SIG-M5 treated with dmso at 0.1 percent for 504 hours (cell line): ENCODE data around the gene ACTR5.
"Not testable (repeated sequence)": the region's sequence is repeated elsewhere in the genome, so short reads cannot be mapped to it uniquely, and the experiment has no call there.

Experiments
- DNase-seq: peaks from one replicate; lab custom pipeline; 2025; ENCODE audit not compliant: unreplicated experiment; lab: John Stamatoyannopoulos, UW

Gene ACTR5

DNA sequence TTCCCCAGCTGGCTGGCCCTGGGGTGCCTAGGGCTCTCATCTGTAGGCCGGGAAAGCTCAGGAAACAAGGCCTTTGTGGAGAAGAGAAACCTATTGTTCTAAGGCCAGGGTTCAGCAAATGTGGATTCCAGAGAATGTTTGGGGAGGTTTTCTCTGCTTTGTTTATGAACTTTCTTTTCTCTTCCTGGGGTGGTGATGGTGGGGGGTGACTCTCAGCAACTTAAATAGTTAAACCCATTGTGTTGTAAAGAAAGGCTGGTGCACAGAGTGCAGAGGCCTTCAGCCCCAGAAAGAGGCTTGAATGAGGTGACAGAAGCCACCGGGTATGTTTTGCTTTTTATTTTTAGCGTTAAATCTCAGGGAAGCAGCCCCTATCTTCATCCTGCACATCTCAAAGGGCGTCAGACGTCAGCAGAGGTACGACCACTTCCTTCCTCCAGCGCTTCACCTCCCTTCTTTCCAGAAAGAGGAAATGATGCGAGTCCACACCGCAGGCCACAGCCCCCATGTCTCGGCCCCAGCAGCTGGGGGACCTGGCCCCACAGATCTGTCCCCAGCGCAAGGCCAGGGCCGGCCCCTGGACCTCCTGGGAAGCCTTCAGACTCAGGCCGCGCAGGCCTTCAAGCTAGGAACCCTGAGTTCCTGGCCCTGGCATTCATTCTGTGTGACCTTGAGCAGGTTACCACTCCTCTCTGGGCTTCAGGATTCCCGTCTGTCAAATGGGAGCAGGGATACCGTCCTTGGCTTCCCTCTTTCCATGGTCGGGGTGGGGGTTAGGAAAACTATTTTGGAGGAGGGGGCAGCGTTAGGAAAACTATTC, 56.6 kb downstream of the ACTR5 start:
- peak; percentile 77 for DNase-seq

DNA sequence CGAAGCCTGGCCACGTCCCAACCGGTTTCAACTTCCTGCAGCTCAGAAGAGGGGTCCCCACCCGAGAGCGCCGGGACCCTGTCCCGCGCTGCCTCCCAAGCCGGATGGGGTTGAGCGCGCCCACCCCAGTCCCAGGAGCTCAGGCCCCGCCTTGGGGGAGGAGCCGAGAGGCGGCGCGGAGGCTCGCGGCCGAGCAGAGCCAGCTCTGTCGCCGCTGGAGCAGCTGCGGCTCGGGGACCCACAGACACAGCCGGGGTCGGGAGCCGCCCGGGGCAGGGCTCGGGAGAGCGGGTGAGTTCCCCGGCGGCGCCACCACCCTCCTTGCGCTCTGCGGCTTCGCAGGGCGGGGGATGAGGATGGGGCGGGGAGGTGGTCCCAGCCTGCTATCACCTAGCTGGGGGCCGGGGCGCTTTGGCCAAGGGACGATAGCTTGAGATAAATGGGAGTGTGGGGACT, 57.3 kb downstream of the ACTR5 start, which contains the start of gene PPP1R16B:
Gene PPP1R16B (plus strand): TSS at position 196 of the 456 bp plus-strand sequence. CDS start 30,229 bp downstream, outside the sequence.
- no peak for DNase-seq

DNA sequence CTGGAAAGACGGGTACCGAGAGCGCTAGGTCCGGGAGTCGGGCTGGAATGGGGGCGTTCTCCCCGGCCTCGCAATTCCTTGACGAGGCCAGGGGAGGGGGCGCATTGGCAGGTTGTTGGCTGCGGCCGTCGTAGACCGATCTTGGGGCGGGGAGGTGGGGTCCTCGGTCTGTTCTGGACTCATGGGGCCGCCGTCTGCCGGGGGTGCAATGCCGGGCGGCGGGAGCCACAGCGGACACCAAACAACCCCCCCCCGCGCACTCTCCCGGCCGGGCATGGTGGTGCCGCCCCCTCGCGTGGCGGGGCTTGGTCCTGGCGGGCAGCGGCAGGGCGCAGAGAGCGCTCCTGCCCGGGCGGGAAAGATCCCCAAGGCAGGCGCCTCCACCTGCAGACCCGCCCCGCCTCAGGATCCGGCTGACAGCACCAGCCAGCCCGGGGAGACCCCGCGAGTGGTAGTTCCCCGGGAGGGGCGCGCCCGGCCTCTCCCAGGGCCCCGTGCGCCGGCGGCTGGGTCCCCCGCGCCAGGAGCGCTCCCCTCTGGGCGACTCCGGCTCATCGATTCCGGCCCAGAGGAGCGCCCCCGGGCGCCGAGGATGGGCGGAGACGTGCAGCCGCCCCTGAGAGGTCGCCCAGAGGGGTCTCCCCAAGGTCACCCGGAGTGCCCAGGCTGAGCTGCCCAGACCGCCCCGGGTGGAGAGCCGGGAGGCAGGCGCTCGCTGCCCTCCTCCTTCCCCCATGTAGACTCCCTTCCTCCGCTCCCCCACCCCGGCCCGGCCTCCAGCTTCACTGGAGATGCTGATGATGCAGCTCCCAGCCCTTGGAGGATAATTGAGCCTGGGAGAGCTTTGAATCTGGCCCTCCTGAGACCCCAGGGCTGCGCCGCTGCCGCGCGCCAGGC, 57.9 kb downstream of the ACTR5 start:
- DNase-seq = no peak

DNA sequence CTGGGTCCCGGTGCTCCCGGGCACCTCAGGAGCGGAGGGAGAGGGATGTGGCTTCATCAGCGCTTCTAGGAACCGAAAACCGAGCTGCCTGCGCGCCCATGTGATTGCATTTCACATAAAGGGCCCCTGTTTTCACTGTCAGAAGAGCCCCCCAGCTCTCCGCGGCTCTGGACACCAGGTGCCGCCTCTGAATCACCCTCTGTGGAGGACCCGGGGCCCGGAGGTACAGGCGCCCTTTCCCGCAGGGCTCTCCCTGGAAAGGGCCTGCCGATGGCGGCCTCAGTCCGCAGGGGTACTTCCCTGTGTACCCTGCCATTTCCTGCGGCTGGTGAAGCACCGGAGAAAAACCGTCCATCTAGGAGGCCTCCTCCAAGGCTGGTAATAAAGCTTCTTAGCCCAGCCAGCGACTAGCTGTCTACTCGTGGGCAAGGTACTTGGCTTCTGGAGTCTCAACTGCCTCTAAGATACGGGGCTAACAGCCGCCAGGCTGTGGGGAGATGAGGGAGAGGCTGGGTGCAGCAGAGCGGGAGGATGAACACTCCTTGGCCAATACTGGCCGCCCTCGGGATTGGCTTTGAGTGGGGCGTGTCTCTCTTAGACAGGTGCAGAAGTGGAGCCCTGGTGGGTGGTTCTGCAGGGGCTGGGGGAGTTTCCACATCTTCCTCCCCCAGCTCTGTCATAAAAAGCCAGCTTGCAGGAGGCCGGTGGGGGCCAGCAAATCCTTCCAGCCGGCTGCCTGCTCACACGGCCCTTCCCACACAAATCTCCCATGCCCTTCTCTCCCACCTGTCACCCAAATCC, 58.8 kb downstream of the ACTR5 start:
- no peak for DNase-seq

DNA sequence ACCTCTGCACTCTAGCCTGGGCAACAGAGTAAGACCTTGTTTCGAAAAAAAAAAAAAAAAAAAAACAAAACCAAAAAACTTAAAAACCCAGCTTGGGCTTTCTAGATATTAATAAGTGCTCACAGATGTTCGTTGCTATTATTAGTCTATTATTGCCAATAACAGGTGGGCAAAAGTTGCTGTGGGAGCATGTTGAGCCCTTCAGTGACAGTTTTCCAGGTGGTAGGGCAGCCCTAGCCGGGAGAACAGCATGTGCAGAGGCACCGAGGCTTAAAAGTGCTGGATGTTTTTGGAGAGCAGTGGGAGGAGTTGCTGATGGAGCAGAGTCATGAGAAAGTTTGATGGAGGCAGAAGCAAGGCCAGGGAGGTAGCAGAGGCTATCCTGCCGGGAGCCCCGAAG, 61.7 kb downstream of the ACTR5 start:
- no peak for DNase-seq

DNA sequence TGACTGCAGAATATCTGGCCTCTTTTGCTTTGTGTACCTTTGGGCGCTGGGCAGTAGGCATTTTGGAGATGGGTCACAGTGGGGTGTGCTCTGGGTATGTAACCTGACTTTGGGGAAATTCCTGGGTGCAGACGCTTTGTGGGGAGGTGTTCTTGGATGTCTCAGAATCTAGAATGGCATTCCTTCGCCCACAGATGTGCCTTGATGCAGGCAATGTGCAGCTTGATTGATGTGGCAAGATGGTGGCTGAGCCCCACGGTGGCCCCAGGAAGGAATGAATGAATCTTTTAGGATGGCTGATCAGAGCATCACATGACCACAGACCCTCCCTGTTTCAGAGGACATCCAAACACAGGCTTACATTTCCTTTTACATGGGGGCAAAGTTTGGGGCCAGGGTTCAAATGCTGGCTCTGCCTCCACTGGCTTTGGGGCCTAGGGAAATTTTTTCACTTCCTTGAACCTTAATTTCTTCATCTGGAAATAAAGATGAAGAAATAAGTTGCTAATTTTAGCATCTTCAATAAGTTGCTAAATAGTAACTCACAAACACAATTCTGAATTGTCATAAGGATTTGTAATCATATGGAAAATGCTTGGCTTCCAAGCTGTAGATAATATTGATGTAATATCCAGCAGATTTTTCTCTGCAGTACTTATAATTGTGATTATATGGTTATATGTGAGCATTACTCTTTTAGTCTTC, 62.8 kb downstream of the ACTR5 start:
- peak; percentile 27 for DNase-seq

DNA sequence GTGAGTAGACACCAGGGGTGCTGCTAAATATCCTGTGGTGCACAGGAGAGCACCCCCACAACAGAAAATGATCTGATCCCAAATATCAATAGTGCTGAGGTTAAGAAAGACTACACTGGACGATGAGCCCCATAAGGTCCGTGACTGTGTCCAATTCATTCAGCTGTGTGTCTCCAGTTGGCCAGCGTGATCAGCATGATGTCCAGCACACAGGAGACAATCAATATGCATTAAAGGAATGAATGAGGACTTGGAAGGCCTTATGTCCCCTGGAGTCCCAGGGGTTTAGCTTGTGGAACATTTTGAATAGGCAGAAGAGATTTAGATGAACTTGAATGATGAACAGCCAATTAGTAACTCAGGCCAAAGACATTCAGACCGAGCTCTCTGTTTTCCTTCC, 63.5 kb downstream of the ACTR5 start:
- DNase-seq = no peak

DNA sequence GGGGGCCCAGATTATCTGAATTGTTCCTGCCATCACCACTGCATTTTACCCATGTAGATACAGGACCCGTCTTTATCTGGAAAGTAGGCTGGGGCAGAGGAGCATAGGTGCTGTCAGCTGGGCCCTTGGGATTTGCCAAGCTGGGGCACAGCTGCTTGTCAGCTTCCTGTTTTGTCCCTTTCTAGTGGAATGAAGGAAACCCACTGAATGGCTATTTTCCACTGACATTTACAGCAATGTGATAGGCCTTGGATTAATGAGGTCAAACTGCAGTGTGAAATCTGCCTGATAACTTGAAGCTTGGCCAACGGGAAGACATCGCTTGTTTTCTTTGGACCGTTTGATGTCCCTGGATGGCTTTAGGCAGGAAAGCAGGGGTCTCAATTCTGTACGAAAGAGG, 63.9 kb downstream of the ACTR5 start:
- DNase-seq = no peak

DNA sequence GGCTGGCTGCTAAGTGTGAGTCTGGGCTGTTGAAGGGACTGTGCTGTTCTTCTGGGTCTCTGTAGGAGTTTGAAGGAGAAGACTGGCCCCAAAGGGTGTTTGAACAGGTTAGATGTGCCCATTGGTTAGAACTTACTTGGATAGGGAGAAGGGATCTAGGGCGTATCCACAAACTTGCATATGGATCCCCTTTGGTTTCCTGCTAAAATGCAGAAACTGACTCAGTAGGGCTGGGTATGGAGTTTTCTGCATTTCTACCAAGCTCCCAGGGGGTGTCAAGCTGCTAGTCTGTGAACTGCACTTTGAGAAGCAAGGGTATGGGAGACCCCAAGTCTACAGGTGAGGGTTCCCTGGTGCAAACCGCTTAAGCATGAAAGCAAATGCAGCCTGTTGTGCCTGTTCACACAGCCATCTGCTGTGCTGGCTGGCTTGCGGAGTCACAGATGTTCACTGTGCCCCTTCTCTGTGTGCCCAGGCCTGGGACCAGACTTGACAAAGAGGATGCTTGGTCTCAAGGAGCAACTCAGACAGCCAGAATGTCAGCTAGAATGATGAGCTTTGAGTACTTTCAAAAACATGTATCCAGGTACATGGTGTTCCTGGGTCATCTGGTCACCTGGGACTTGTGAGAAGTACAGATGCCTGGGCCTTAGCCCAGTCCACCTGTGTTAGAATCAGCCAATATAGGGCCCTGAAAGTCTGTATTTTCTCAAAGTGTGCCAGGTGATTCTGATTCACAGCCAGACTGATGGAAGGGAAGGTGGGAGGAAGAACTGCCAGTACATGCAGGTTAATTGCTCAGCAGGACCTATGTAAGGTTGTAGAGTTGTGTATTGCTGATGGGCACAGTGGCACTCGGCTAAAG, 64.7 kb downstream of the ACTR5 start:
- DNase-seq = no peak

DNA sequence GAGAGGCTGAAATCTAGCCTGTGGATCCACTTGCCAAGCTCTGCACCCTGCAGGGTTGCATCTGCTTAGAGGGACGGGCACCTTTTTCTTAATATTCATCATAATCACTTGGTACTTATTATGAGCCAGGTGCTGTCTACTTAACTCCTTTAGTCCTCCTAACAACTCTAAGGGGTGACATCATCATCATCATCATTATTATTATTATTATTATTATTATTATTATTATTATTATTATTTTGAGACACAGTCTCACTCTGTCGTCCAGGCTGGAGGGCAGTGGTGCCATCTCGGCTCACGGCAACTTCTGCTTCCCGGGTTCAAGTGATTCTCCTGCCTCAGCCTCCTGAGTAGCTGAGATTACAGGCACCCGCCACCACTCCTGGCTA, 65.3 kb downstream of the ACTR5 start:
- not testable (repeated sequence) for DNase-seq

DNA sequence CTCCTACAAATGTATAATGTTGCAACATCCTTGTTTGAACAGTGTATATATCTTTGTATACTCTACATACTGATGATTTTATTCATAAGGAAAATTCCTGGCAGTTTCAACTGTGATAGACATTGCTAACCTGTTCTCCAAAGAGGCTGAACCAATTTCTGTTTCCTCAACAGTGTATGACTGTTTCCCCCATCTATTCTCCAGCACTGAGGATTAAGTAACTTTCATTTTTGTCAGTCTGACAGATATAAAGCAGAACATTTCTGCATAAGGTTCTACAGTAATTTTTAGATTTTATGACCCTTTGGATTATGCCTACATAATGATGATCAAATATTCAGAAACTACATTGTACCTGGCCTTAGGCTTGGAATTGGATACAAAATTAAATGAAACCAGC, 67.2 kb downstream of the ACTR5 start:
- DNase-seq = no peak

DNA sequence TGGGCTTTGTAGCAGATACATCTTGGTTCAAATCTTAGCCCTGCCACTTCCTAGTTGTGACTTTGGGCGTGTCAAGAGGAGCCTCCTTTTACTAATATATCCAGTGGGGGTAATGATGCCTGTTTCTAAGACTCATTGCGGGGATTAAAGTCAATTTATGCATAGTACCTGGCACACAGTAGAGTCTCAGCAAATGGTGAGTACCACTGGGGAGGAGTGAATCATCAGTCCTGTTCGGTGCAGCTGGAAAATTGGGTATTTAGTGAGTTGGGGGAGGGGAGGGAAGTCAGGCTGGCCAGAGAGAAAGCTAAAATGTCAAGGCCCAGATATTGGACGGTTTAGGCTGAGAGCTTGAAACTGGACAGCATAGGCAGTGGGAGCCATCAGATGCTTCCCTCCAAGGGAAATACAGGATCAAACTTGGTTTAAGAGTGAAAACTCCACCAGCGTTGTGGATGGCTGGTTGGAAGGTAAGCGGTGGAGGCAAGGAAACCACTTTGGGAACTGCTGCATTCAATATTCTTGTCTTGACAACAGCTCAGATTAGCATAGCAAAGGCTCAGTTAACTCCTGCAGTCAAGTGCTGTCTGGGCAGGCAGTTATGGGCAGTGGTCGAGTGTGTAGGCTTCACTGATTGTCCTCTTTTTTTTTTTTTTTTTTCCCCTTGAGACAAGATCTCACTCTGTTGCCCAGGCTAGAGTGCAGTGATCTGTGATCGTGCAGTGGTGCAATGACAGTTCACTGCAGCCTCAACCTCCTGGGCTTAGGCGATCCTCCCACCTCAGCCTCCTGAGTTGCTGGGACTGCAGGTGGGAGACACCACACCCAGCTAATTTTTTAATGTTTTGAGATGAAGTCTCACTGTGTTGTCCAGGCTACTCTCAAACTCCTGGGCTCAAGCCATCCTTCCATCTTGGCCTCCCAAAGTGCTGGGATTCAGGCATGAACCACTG, 70.1 kb downstream of the ACTR5 start:
- DNase-seq = no peak
